ENCODE measurements around the gene GCSAML.
"Not testable (repeated sequence)": the region's sequence is repeated elsewhere in the genome, so short reads cannot be mapped to it uniquely, and the experiment has no call there.

The GCSAML gene

DNA sequence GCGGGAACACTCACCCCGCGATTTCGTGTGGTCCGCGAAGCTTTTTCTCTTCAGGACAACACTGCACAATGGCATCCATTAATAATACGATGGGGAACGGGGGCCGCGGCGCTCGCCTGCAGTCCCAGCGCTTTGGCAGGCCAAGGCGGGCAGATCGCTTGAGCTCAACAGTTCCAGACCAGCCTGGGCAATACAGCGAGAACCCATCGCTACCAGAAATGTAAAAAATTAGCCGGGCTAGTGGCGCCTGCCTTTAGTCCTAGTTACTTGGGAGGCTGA, 30.4 kb upstream of the GCSAML start:
- Histone ChIP-seq H3K4me2 (ENCODE audit: low read depth, low read length, poor library complexity, severe bottlenecking) (no peak overlapping the region), H3K36me3 (ENCODE audit: low read length) (no peaks in the 10 kb centered on the region), H4K20me1 (ENCODE audit: low read depth, low read length) (no peaks in the 10 kb centered on the region), H2AFZ (ENCODE audit: low read depth, low read length, severe bottlenecking) (no peak overlapping the region), H3K9ac (ENCODE audit: low read length) (no peak overlapping the region), H3F3A (ENCODE audit: insufficient read depth) (no peaks in the 10 kb centered on the region), H3K9me2 (replicated peaks; ENCODE audit: insufficient read depth, low read length) (no peaks in the 10 kb centered on the region), H3K79me2 (ENCODE audit: insufficient read depth, low read length) (no peaks in the 10 kb centered on the region), H3K27me3 (ENCODE audit: low read length) (no peaks in the 10 kb centered on the region), H3K27ac (ENCODE audit: low read depth, low read length) (no peak overlapping the region), H3K4me3 (ENCODE audit: insufficient read depth, low read length, poor library complexity, severe bottlenecking) (no peak overlapping the region), H3K9me3 (ENCODE audit: insufficient read depth, low read length) (no peaks in the 10 kb centered on the region)
- TF ChIP-seq EZH2phosphoT487 (conservative IDR thresholded peaks at IDR 0.05; ENCODE audit: low read length) = no peak
- TF ChIP-seq, protein P1, sequence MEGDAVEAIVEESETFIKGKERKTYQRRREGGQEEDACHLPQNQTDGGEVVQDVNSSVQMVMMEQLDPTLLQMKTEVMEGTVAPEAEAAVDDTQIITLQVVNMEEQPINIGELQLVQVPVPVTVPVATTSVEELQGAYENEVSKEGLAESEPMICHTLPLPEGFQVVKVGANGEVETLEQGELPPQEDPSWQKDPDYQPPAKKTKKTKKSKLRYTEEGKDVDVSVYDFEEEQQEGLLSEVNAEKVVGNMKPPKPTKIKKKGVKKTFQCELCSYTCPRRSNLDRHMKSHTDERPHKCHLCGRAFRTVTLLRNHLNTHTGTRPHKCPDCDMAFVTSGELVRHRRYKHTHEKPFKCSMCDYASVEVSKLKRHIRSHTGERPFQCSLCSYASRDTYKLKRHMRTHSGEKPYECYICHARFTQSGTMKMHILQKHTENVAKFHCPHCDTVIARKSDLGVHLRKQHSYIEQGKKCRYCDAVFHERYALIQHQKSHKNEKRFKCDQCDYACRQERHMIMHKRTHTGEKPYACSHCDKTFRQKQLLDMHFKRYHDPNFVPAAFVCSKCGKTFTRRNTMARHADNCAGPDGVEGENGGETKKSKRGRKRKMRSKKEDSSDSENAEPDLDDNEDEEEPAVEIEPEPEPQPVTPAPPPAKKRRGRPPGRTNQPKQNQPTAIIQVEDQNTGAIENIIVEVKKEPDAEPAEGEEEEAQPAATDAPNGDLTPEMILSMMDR (IDR thresholded peaks at IDR 0.05; ENCODE audit: insufficient read depth, low read length, poor library complexity, severe bottlenecking) = no peak

DNA sequence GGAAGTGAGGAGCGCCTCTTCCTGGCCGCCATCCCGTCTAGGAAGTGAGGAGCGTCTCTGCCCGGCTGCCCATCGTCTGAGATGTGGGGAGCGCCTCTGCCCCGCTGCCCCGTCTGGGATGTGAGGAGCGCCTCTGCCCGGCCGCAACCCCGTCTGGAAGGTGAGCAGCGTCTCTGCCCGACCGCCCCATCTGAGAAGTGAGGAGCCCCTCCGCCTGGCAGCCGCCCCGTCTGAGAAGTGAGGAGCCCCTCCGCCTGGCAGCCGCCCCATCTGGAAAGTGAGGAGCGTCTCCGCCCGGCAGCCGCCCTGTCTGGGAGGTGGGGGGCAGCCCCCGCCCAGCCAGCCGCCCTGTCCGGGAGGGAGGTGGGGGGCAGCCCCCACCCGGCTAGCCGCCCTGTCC, 27.0 kb upstream of the GCSAML start:
- H3K27ac ChIP-seq (ENCODE audit: low read depth, low read length); H3K9ac ChIP-seq (ENCODE audit: low read length); H3K9me2 ChIP-seq (replicated peaks; ENCODE audit: insufficient read depth, low read length); H3K79me2 ChIP-seq (ENCODE audit: insufficient read depth, low read length); H3K27me3 ChIP-seq (ENCODE audit: low read length); H3K36me3 ChIP-seq (ENCODE audit: low read length); H3K4me3 ChIP-seq (ENCODE audit: insufficient read depth, low read length, poor library complexity, severe bottlenecking); H3K9me3 ChIP-seq (ENCODE audit: insufficient read depth, low read length); H4K20me1 ChIP-seq (ENCODE audit: low read depth, low read length); H2AFZ ChIP-seq (ENCODE audit: low read depth, low read length, severe bottlenecking); H3F3A ChIP-seq (ENCODE audit: insufficient read depth); H3K4me2 ChIP-seq (ENCODE audit: low read depth, low read length, poor library complexity, severe bottlenecking): not testable (repeated sequence)

DNA sequence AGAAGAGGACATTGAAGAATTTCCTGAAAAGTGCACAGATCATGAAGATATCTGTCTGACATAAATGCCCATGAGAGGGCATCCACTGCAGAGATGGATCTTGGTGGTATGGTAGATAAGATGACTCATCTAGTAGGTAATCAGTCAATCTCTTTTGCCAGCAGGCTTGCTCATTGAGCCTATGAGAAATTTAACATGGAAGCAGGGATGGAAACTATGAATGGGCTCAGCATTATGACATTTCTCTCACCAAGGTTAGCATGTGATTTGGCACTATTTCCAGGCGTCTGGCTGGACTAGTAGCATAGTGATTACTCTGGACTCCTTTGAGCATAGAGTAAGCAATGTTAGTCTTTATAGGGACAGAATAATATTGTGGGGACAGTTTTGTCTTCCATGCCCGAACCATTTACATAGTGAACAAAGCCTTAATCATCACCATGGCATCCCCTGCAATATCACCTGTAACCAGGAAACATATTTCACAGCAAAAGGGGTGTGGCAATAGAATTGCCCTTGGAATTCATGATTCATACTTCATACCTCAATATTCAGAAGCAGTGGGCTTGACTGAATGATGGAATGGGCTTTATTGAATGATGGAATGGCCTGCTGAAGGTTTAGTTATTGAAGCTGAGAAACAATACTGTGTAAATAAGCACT, 20.0 kb upstream of the GCSAML start:
- no peak overlapping the region for H3K4me2 ChIP-seq (ENCODE audit: low read depth, low read length, poor library complexity, severe bottlenecking)
- no peaks in the 10 kb centered on the region for H3K27me3 ChIP-seq (ENCODE audit: low read length)
- TF ChIP-seq, protein P1 (IDR thresholded peaks at IDR 0.05; ENCODE audit: insufficient read depth, low read length, poor library complexity, severe bottlenecking) = no peak
- no peak for TF ChIP-seq EZH2phosphoT487 (conservative IDR thresholded peaks at IDR 0.05; ENCODE audit: low read length)

DNA sequence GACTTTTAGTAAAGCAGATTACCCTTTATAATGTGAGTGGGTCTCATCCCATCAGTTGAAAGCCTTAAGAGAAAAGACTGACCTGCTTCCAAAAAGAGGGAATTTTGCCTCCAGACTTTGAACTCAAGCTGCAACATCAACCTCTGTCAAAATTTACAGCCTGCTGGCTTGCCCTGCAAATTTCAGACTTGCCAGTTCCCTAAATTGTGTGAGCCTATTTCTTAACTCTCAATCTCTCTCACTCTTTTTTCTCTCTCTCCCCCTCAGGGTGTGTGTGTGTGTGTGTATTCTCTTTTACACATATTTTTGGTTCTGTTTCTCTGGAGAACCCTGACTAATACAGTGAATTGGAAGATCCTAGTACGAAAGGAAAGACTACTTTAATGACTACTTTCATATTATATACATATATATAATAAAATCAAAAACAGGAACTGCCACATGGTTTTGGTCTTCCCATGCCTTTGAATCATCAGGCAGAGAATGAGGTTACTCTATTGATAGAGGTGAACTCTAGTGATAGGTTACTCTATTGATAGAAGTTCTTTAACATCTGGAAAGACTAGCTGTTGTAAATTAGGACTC, 19.1 kb upstream of the GCSAML start:
- Histone ChIP-seq H3K4me2 (ENCODE audit: low read depth, low read length, poor library complexity, severe bottlenecking) (no peak overlapping the region), H3K9me3 (ENCODE audit: insufficient read depth, low read length) (no peaks in the 10 kb centered on the region), H3K79me2 (ENCODE audit: insufficient read depth, low read length) (no peaks in the 10 kb centered on the region), H3K9ac (ENCODE audit: low read length) (no peak overlapping the region), H3K27me3 (ENCODE audit: low read length) (no peaks in the 10 kb centered on the region), H2AFZ (ENCODE audit: low read depth, low read length, severe bottlenecking) (no peak overlapping the region), H3K36me3 (ENCODE audit: low read length) (no peaks in the 10 kb centered on the region), H3F3A (ENCODE audit: insufficient read depth) (no peaks in the 10 kb centered on the region), H3K9me2 (replicated peaks; ENCODE audit: insufficient read depth, low read length) (no peaks in the 10 kb centered on the region), H4K20me1 (ENCODE audit: low read depth, low read length) (no peaks in the 10 kb centered on the region), H3K27ac (ENCODE audit: low read depth, low read length) (no peak overlapping the region), H3K4me3 (ENCODE audit: insufficient read depth, low read length, poor library complexity, severe bottlenecking) (no peak overlapping the region)
- no peak for TF ChIP-seq EZH2phosphoT487 (conservative IDR thresholded peaks at IDR 0.05; ENCODE audit: low read length)
- TF ChIP-seq, protein P1 (IDR thresholded peaks at IDR 0.05; ENCODE audit: insufficient read depth, low read length, poor library complexity, severe bottlenecking) = no peak

More for the DNA sequence above, 20.0 kb upstream of the GCSAML start:
- Histone ChIP-seq H3K4me3 (ENCODE audit: insufficient read depth, low read length, poor library complexity, severe bottlenecking) (no peak overlapping the region), H3K36me3 (ENCODE audit: low read length) (no peaks in the 10 kb centered on the region), H2AFZ (ENCODE audit: low read depth, low read length, severe bottlenecking) (no peak overlapping the region), H3K9me3 (ENCODE audit: insufficient read depth, low read length) (no peaks in the 10 kb centered on the region), H3K9me2 (replicated peaks; ENCODE audit: insufficient read depth, low read length) (no peaks in the 10 kb centered on the region), H4K20me1 (ENCODE audit: low read depth, low read length) (no peaks in the 10 kb centered on the region), H3K79me2 (ENCODE audit: insufficient read depth, low read length) (no peaks in the 10 kb centered on the region), H3K9ac (ENCODE audit: low read length) (no peak overlapping the region), H3F3A (ENCODE audit: insufficient read depth) (no peaks in the 10 kb centered on the region), H3K27ac (ENCODE audit: low read depth, low read length) (no peak overlapping the region)

Data from SU-DHL-6 (cell line).